Neutrophil (primary cell): ENCODE data around the gene GRPEL2.

ENCODE experiments used
- H3K27ac ChIP-seq: fragments of 200-600 bp; sonication (generic); 2 replicates; pipeline ENCODE4 v1.5.1; 2016; ENCODE audit warnings: mild to moderate bottlenecking, moderate library complexity
- H3K27me3 ChIP-seq: fragments of 200-600 bp; sonication (generic); 2 replicates; pipeline ENCODE4 v1.6.0; 2016; ENCODE audit warnings: mild to moderate bottlenecking
- H3K36me3 ChIP-seq: fragments of 200-600 bp; sonication (generic); 2 replicates; pipeline ENCODE4 v1.5.1; 2017
- H3K4me1 ChIP-seq, 2 experiments: fragments of 200-600 bp in 1 of 2; sonication (generic) in 1 of 2; 1 replicate in 1 of 2; 2 replicates in 1 of 2; pipeline versions ENCODE4 v1.5.1 to v1.6.1; 2013 to 2016; ENCODE audit warnings: low read depth in 1 of 2, low read length in 1 of 2, mild to moderate bottlenecking in 1 of 2, moderate library complexity in 1 of 2; ENCODE audit not compliant: control insufficient read depth in 1 of 2, insufficient read depth in 1 of 2
- H3K4me3 ChIP-seq, 2 experiments: fragments of 200-600 bp in 1 of 2; sonication (generic) in 1 of 2; 1 replicate in 1 of 2; 2 replicates in 1 of 2; pipeline ENCODE4 v1.5.1; 2013 to 2016; ENCODE audit warnings: low read depth in 1 of 2, low read length in 1 of 2, mild to moderate bottlenecking in 1 of 2, moderate library complexity in 1 of 2
- H3K9me3 ChIP-seq: fragments of 200-600 bp; sonication (generic); 2 replicates; pipeline ENCODE4 v1.5.1; 2016
- CTCF ChIP-seq: fragments of 200-600 bp; sonication (generic); IDR thresholded peaks from 2 replicates; pipeline ENCODE4 v1.5.1; 2016; ENCODE audit warnings: antibody characterized with exemption

Gene GRPEL2

GRCh38 chr5:149300441-149300840, 44.9 kb upstream of the GRPEL2 start:
- TF ChIP-seq CTCF: no peak
- Histone ChIP-seq H3K36me3 (no peaks in the 10 kb centered on the region), H3K27ac (no peak overlapping the region), H3K27me3 (peaks cover 29% of the 10 kb centered on the region), H3K4me1 (no peaks in the 10 kb centered on the region), H3K9me3 (no peaks in the 10 kb centered on the region), H3K4me3 (no peak overlapping the region)

GRCh38 chr5:149301049-149301743, 44.1 kb upstream of the GRPEL2 start:
- no peak for TF ChIP-seq CTCF

GRCh38 chr5:149301744-149302380, 43.4 kb upstream of the GRPEL2 start:
- no peaks in the 10 kb centered on the region for H3K4me1 ChIP-seq
- H3K4me3 ChIP-seq: no peak overlapping the region
- H3K27ac ChIP-seq: no peak overlapping the region
- no peak for TF ChIP-seq CTCF
- H3K27me3 ChIP-seq: peaks cover 29% of the 10 kb centered on the region
- no peaks in the 10 kb centered on the region for H3K9me3 ChIP-seq
- no peaks in the 10 kb centered on the region for H3K36me3 ChIP-seq

More at GRCh38 chr5:149301049-149301743, 44.1 kb upstream of the GRPEL2 start:
- H3K4me3 ChIP-seq: no peak overlapping the region
- no peaks in the 10 kb centered on the region for H3K36me3 ChIP-seq
- H3K27me3 ChIP-seq: peaks cover 29% of the 10 kb centered on the region
- no peaks in the 10 kb centered on the region for H3K9me3 ChIP-seq
- H3K4me1 ChIP-seq: no peaks in the 10 kb centered on the region
- no peak overlapping the region for H3K27ac ChIP-seq

- Histone ChIP-seq H3K36me3 (no peaks in the 10 kb centered on the region), H3K27ac (no peak overlapping the region), H3K9me3 (no peaks in the 10 kb centered on the region), H3K27me3 (peaks cover 29% of the 10 kb centered on the region), H3K4me3 (no peak overlapping the region), H3K4me1 (no peaks in the 10 kb centered on the region)
- no peak for TF ChIP-seq CTCF
These were observed 42.7 kb upstream of the GRPEL2 start for GRCh38 chr5:149302641-149303040.

GRCh38 chr5:149303210-149303609, 42.1 kb upstream of the GRPEL2 start:
- no peak for TF ChIP-seq CTCF
- H3K27ac ChIP-seq: no peak overlapping the region
- H3K9me3 ChIP-seq: no peaks in the 10 kb centered on the region
- peaks cover 24% of the 10 kb centered on the region for H3K27me3 ChIP-seq
- H3K36me3 ChIP-seq: no peaks in the 10 kb centered on the region
- H3K4me3 ChIP-seq: no peak overlapping the region
- H3K4me1 ChIP-seq: no peaks in the 10 kb centered on the region
